Measurements from ENCODE around the gene SLC6A11.

The SLC6A11 gene

DNA sequence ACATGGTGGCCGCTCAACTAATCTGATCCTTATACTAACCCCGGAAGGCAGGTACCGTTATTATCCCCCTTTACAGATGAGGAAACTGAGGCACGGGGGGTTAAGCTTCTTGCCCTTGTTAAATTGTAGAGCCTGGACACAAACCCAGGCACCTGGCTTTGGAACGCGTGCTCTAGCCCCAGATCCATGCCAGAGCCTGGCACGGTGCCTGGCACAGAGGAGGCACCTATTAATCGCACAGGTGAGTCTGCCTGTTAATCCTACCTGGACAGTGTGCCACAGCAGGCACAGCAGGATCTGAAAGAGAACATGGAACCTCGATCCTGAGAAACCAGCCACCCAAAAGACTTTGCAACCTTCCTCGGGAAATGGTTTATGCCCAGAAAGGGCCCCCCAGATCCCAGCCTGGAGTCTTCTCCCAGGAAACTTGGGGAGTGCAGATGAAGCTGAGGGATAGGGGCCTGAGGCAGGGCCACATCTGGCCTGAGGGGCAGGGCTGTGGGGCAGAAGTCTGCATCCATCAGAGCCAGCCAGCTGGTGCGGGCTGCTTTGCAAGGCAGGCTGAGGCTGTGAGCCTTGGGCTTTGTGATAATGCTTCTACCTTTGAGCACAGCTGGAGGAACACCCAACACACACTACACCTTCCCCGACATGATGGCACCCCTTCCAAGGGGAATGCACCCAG, 121.3 kb downstream of the SLC6A11 start:
- DNase-seq (ENCODE audit: low spot score in 2 of 2) = no peak
- no peaks in the 10 kb centered on the region for H3K4me1 ChIP-seq
- H3K27me3 ChIP-seq (ENCODE audit: low read depth) = peaks cover 3% of the 10 kb centered on the region; the same call in 1 of the 2 replicates
- in situ Hi-C loops (cut with MboI; ENCODE audit: low sequenced_read_pairs) = loop anchor here (25.0 kb wide), 1 partner anchor 725 kb away; no protein-coding TSS in a partner anchor
- 0 out of 2 replicates have a peak, but pooled peaks cover 2% of the 10 kb centered on the region for H3K9me3 ChIP-seq
- no peak overlapping the region for H3K4me3 ChIP-seq
- no peaks in the 10 kb centered on the region for H3K36me3 ChIP-seq (replicated peaks)

GRCh38 chr3:10939556-10939955, 123.5 kb downstream of the SLC6A11 start:
- Histone ChIP-seq H3K9me3 (0 out of 2 replicates have a peak, but pooled peaks cover 2% of the 10 kb centered on the region), H3K4me3 (no peak overlapping the region), H3K27me3 (ENCODE audit: low read depth) (peaks cover 3% of the 10 kb centered on the region; the same call in 1 of the 2 replicates), H3K4me1 (no peaks in the 10 kb centered on the region), H3K36me3 (replicated peaks) (no peaks in the 10 kb centered on the region)
- DNase-seq (ENCODE audit: low spot score in 2 of 2) = no peak
- in situ Hi-C loops (cut with MboI; ENCODE audit: low sequenced_read_pairs) = loop anchor here (25.0 kb wide), 1 partner anchor 723 kb away; no protein-coding TSS in a partner anchor

GRCh38 chr3:10940106-10940505, 124.1 kb downstream of the SLC6A11 start:
- no peaks in the 10 kb centered on the region for H3K4me1 ChIP-seq
- no peaks in the 10 kb centered on the region for H3K36me3 ChIP-seq (replicated peaks)
- in situ Hi-C loops (cut with MboI; ENCODE audit: low sequenced_read_pairs) = loop anchor here (25.0 kb wide), 1 partner anchor 722 kb away; no protein-coding TSS in a partner anchor
- H3K27me3 ChIP-seq (ENCODE audit: low read depth) = peaks cover 3% of the 10 kb centered on the region; the same call in 1 of the 2 replicates
- H3K4me3 ChIP-seq = no peak overlapping the region
- no peak for DNase-seq (ENCODE audit: low spot score in 2 of 2)
- H3K9me3 ChIP-seq = 0 out of 2 replicates have a peak, but pooled peaks cover 2% of the 10 kb centered on the region

DNA sequence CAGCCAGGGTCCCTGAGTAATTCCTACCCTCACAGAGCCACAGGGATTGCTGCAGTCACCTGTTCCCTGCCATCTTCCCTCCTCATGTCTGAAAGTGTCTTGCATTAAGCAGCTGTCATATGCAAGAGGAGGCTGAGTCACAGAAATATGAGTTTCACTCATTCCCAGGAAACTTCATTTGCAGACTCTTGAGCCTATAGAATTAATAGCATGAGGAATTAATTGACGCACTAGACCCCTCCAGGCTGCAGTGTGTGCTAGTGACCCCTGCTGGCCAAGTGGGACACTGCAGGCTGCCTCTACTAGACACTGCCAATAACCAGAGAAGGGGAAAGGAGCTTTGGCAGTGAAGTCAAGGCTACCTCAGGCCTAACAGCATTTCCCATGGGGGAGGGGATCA, 125.9 kb downstream of the SLC6A11 start:
- DNase-seq (ENCODE audit: low spot score in 2 of 2) = peak in 1 of 2 experiments; percentile 34
- no peaks in the 10 kb centered on the region for H3K36me3 ChIP-seq (replicated peaks)
- H3K4me1 ChIP-seq = no peaks in the 10 kb centered on the region
- in situ Hi-C loops (cut with MboI; ENCODE audit: low sequenced_read_pairs) = loop anchor here (25.0 kb wide), 1 partner anchor 720 kb away; no protein-coding TSS in a partner anchor
- peaks cover 3% of the 10 kb centered on the region; the same call in 1 of the 2 replicates for H3K27me3 ChIP-seq (ENCODE audit: low read depth)
- no peak overlapping the region for H3K4me3 ChIP-seq
- H3K9me3 ChIP-seq = 0 out of 2 replicates have a peak, but pooled peaks cover 2% of the 10 kb centered on the region

DNA sequence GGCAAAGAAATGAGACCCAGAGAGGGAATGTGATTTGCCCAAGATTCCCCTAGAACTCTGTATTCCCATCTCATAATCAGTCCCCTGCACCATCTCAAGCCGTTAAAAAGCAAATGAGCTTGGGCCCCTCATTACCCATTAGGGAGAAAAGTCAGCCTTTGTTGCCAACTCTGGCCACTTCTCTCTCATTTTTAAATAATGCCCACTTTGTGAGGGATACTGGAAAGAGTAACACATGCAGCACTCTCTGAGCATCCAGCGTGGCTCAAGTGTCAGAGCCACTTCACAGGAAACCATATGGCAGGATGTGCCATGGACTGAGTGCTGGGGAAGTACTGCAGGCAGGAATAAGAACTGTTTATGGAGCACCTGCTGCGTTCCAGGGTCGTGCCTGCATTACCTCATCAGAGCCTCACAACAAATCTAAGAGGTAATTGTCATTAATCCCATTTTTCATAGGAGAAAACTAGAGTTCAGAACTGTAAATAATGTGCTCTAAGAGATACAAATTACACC, 126.7 kb downstream of the SLC6A11 start:
- H3K4me3 ChIP-seq = no peak overlapping the region
- DNase-seq (ENCODE audit: low spot score in 2 of 2) = no peak
- peaks cover 7% of the 10 kb centered on the region; the same call in 1 of the 2 replicates for H3K27me3 ChIP-seq (ENCODE audit: low read depth)
- no peaks in the 10 kb centered on the region for H3K4me1 ChIP-seq
- no peaks in the 10 kb centered on the region for H3K36me3 ChIP-seq (replicated peaks)
- in situ Hi-C loops (cut with MboI; ENCODE audit: low sequenced_read_pairs) = loop anchor here (25.0 kb wide), 1 partner anchor 720 kb away; no protein-coding TSS in a partner anchor
- 0 out of 2 replicates have a peak, but pooled peaks cover 2% of the 10 kb centered on the region for H3K9me3 ChIP-seq

DNA sequence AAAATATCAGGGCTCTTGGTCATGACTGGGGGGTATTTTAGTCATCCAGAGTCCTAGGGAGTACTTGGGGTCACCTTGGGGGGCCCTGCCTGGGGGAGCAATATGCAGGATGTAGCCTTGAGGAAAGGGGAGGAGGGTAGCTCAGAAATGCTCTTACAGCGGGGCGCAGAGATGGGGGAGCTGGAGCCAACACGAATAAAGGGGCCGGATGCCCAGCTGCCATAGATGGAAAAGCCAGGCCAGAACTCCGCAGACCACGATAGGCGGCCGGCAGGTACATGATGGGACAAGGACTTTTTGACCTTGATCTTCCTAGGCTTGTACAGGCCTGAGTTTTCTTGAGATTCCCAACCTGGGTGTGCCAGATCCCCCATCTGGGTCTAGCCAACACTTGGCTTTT, 128.8 kb downstream of the SLC6A11 start:
- Histone ChIP-seq H3K4me3 (no peak overlapping the region), H3K4me1 (no peaks in the 10 kb centered on the region), H3K27me3 (ENCODE audit: low read depth) (0 out of 2 replicates have a peak, but pooled peaks cover 4% of the 10 kb centered on the region), H3K9me3 (0 out of 2 replicates have a peak, but pooled peaks cover 2% of the 10 kb centered on the region), H3K36me3 (replicated peaks) (no peaks in the 10 kb centered on the region)
- DNase-seq (ENCODE audit: low spot score in 2 of 2) = no peak
- in situ Hi-C loops (cut with MboI; ENCODE audit: low sequenced_read_pairs) = loop anchor here (25.0 kb wide), 1 partner anchor 717 kb away; no protein-coding TSS in a partner anchor

- 0 out of 2 replicates have a peak, but pooled peaks cover 4% of the 10 kb centered on the region for H3K27me3 ChIP-seq (ENCODE audit: low read depth)
- peak; percentile 24 to 84 for DNase-seq (ENCODE audit: low spot score in 2 of 2)
- H3K9me3 ChIP-seq = 0 out of 2 replicates have a peak, but pooled peaks cover 2% of the 10 kb centered on the region
- no peaks in the 10 kb centered on the region for H3K36me3 ChIP-seq (replicated peaks)
- no peaks in the 10 kb centered on the region for H3K4me1 ChIP-seq
- in situ Hi-C loops (cut with MboI; ENCODE audit: low sequenced_read_pairs) = loop anchor here (25.0 kb wide), 1 partner anchor 717 kb away; no protein-coding TSS in a partner anchor
- H3K4me3 ChIP-seq = no peak overlapping the region
Measured at GRCh38 chr3:10945683-10946287, 129.8 kb downstream of the SLC6A11 start.

DNA sequence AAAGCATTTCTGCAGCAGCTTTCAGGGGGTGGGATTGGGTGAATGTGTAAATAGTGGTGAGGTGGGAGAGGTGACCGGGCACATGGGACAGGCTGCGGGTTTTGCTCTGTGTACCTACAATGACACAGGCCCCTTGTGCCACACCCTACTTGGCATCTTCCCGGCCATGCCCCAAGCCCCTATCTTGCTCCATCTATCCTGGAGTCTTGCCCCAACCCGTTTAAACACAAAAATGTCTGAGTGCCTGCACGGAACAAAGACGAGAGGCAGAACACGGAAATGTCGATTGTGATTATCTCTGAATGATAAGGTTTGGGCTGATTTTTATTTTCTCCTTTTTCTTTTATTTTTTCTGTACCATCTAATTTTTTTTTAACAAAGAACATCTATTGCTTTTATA, 130.5 kb downstream of the SLC6A11 start:
- in situ Hi-C loops (cut with MboI; ENCODE audit: low sequenced_read_pairs) = loop anchor here (25.0 kb wide), 1 partner anchor 716 kb away; no protein-coding TSS in a partner anchor
- H3K27me3 ChIP-seq (ENCODE audit: low read depth) = 0 out of 2 replicates have a peak, but pooled peaks cover 4% of the 10 kb centered on the region
- H3K9me3 ChIP-seq = 0 out of 2 replicates have a peak, but pooled peaks cover 2% of the 10 kb centered on the region
- H3K4me3 ChIP-seq = no peak overlapping the region
- no peaks in the 10 kb centered on the region for H3K36me3 ChIP-seq (replicated peaks)
- H3K4me1 ChIP-seq = no peaks in the 10 kb centered on the region
- DNase-seq (ENCODE audit: low spot score in 2 of 2) = no peak

DNA sequence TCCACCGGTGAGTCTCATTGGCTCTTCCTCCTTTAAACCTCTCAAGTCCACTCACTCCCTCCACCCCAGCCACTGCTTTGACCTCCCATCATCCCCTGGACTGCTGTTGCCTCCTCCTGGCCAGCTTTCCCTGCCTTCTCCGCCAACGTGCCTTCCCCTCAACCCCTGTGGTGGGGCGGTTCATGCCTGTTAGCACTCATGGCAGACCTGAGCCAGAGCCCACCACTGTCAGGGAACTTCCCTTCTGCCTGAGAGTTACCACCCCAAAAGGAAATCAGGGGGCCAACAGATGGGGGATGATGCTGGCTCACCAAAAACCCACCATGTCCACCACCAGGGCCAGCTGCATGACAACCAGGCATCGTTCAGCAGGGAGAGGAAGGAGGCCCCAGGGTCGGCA, 132.3 kb downstream of the SLC6A11 start:
- Histone ChIP-seq H3K4me3 (no peak overlapping the region), H3K4me1 (no peaks in the 10 kb centered on the region), H3K27me3 (ENCODE audit: low read depth) (0 out of 2 replicates have a peak, but pooled peaks cover 4% of the 10 kb centered on the region), H3K9me3 (no peaks in the 10 kb centered on the region), H3K36me3 (replicated peaks) (no peaks in the 10 kb centered on the region)
- in situ Hi-C loops (cut with MboI; ENCODE audit: low sequenced_read_pairs) = loop anchor here (25.0 kb wide), 1 partner anchor 714 kb away; no protein-coding TSS in a partner anchor
- no peak for DNase-seq (ENCODE audit: low spot score in 2 of 2)

DNA sequence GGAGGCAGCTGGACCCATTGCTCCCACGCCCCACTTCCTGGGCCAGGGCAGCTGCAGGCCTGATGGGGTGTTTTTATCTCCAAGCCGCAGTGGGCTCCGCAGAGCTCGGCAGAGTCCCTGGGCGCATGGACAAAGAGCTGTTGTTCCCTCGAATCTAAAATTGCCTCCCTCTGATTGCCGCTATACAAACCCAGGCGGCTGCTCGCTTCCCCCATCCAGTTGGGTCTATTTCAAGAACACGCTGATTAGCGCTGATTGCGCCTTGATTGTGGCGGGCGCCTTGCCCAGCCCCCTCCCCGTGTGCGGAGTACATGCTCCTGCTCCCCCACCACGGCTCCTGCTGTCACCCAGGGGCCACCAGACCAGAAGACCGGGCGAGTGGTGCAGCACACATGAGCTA, 133.2 kb downstream of the SLC6A11 start:
- in situ Hi-C loops (cut with MboI; ENCODE audit: low sequenced_read_pairs) = loop anchor here (25.0 kb wide), 1 partner anchor 713 kb away; no protein-coding TSS in a partner anchor
- 0 out of 2 replicates have a peak, but pooled peaks cover 4% of the 10 kb centered on the region for H3K27me3 ChIP-seq (ENCODE audit: low read depth)
- no peaks in the 10 kb centered on the region for H3K9me3 ChIP-seq
- no peak for DNase-seq (ENCODE audit: low spot score in 2 of 2)
- H3K4me1 ChIP-seq = no peaks in the 10 kb centered on the region
- H3K4me3 ChIP-seq = no peak overlapping the region
- H3K36me3 ChIP-seq (replicated peaks) = no peaks in the 10 kb centered on the region

DNA sequence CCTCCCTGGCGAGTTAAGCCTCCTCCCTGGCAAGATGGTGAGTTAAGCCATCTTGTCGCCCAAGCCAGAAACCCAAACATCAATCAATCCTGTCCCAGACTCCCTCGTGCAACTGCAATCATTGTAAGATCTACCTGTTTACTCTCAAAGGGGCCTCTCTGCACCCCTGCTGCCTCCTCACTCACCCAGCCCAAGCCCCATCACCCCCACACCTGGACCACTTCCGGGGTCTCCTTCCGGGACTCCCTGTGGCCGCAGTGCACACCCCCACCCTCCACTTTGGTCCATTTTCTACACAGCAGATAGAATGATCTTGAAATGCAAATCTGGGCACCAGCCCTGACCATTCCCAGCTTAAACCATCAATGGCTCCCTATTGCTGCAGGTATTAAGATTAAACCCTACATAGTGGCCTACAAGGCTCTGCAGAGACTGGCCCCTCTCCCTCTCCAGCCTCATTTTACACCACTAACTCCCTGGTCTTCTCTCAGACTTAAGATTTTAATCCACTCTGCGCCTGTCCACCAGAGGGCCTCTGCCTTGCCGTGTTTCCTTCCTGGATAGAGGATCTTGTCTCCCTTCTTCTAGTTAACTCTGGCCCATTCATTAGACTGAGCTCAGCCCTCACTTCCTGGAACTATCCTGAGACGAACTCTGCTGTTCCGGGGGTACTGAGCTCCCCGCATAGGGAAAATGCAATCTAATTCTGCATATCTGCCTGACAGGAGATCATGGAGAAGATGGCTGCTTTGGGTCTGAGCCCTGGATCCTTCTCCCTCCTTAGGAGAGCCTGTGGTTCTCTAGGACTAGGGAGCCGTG, 134.7 kb downstream of the SLC6A11 start:
- no peaks in the 10 kb centered on the region for H3K9me3 ChIP-seq
- H3K4me1 ChIP-seq = no peaks in the 10 kb centered on the region
- DNase-seq (ENCODE audit: low spot score in 2 of 2) = peak; percentile 15 to 43
- H3K4me3 ChIP-seq = no peak overlapping the region
- peaks cover 10% of the 10 kb centered on the region; the same call in 1 of the 2 replicates for H3K27me3 ChIP-seq (ENCODE audit: low read depth)
- H3K36me3 ChIP-seq (replicated peaks) = no peaks in the 10 kb centered on the region
- in situ Hi-C loops (cut with MboI; ENCODE audit: low sequenced_read_pairs) = no loop called here

GRCh38 chr3:10951295-10951926, 135.4 kb downstream of the SLC6A11 start:
- DNase-seq (ENCODE audit: low spot score in 2 of 2) = no peak

More at GRCh38 chr3:10951295-10951926, 135.4 kb downstream of the SLC6A11 start:
- Histone ChIP-seq H3K27me3 (ENCODE audit: low read depth) (peaks cover 15% of the 10 kb centered on the region; the same call in 1 of the 2 replicates), H3K4me1 (no peaks in the 10 kb centered on the region), H3K4me3 (no peak overlapping the region), H3K36me3 (replicated peaks) (no peaks in the 10 kb centered on the region), H3K9me3 (no peaks in the 10 kb centered on the region)
- in situ Hi-C loops (cut with MboI; ENCODE audit: low sequenced_read_pairs) = no loop called here

Measured in HAP-1 (cell line).